ENCODE measurements around the gene SFTPD.
"Not testable (repeated sequence)": the region's sequence is repeated elsewhere in the genome, so short reads cannot be mapped to it uniquely, and the experiment has no call there.

The SFTPD gene

DNA sequence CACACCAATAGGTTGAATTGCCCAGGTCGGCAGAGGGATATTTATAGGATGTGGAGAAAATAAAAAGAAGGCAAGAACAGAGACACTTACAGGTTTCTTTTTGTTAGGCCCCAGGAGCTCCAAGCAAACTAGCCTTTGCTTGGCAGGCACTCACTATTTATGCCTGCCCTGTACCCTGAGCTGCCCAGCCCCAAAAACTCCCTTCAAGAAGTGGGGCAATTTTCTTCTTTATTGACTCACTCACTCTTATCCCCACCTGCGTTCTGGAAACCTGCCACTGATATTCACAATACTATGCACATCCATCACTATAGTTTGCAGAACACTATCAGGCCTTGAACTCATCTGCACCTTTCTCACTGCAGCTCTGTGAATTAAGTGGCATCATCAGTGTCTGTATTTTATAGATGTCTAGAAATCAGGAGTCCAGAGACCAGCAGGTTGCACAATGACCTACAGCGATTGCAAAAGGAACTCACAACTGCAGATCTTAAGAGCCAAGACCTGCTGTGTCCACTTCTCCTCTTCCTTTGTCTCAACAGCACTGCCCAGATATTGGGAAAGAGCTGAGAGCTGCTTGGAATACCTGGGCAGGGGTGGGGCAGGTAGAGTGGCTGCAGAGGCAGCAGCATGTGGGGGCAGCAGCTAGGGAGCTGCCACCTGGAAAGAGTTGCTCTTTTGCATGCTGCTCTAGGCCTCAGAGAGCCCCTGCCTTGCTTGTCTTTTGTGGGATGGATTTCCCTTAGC, at the start of gene SFTPD:
Gene SFTPD, minus strand, starts transcription at position 130 of the 747 bp plus-strand sequence. CDS start 2,446 bp downstream, outside the sequence.
- Histone ChIP-seq H3K4me1 (ENCODE audit: control insufficient read depth, insufficient read depth, low read length) (no peaks in the 10 kb centered on the region), H3K4me3 (ENCODE audit: low read length in 2 of 2) (no peak within 1 kb of the TSS), H3K27me3 (ENCODE audit: control insufficient read depth in 1 of 2, insufficient read depth in 2 of 2, low read length in 2 of 2) (no peaks in the 10 kb centered on the region), H3K27ac (ENCODE audit: low read length) (no peak within 1 kb of the TSS), H3K9ac (ENCODE audit: low read length in 2 of 2) (no peak within 1 kb of the TSS), H3K36me3 (ENCODE audit: control insufficient read depth in 2 of 2, insufficient read depth in 2 of 2, low read length in 2 of 2) (no peaks in the 10 kb centered on the region), H3K9me3 (ENCODE audit: control insufficient read depth in 2 of 2, low read length in 2 of 2) (peaks cover 2 to 15% of the 10 kb centered on the region in 2 donors)

DNA sequence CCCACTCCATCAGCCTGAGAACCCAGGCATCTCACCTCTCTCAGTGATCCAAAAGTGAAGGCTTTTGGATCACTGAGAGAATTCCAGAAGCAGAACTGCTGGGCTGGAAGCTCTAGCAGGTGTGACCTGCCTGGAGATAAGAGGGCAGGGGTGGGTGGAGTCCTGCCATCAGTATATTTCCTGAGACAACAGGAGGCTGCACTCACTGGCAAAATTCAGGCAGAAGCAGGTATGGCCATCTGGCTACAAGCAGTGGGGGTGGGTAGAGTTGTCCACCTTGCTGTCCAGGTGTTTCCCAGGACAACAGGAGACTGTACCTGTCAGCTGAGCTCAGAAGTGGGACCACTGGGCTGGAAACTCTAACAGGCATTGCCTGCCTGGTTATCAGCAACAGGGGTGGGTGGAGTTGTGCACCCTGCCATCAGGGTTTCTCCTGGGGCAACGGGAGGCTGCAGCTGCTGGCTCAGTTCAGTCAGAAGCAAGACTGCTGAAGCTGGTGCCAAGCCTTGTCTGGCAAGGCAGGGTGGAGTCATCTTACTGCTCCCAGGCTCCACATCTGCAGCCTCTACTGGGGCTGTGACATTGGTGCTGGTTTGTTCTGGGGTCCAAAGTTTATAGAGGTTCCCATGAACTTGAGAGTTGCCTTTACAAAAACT, 47.2 kb upstream of the SFTPD start:
- H3K9me3 ChIP-seq (ENCODE audit: control insufficient read depth in 2 of 2, low read length in 2 of 2) = no peaks in the 10 kb centered on the region
- no peak overlapping the region for H3K4me3 ChIP-seq (ENCODE audit: low read length in 2 of 2)
- no peak overlapping the region for H3K27ac ChIP-seq (ENCODE audit: low read length)
- peaks cover 0 to 6% of the 10 kb centered on the region in 2 donors for H3K27me3 ChIP-seq (ENCODE audit: control insufficient read depth in 1 of 2, insufficient read depth in 2 of 2, low read length in 2 of 2)
- no peaks in the 10 kb centered on the region for H3K4me1 ChIP-seq (ENCODE audit: control insufficient read depth, insufficient read depth, low read length)
- H3K9ac ChIP-seq (ENCODE audit: low read length in 2 of 2) = no peak overlapping the region
- no peaks in the 10 kb centered on the region for H3K36me3 ChIP-seq (ENCODE audit: control insufficient read depth in 2 of 2, insufficient read depth in 2 of 2, low read length in 2 of 2)

DNA sequence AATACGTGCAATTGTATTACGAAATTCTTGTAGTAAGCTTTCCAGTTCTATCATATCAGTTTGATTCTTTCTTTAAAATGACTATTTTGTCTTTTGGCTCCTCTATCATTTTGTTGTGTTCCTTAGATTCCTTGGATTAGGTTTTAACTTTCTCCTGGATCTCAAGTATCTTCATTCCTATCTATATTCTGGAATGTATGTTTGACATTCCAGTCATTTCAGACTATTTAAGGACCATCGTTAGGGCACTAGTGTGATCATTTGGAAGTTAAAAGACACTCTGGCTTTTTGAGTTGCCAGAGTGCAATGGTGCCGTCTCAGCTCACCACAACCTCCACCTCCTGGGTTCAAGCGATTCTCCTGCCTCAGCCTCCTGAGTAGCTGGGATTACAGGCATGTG, 45.7 kb upstream of the SFTPD start:
- H3K4me1 ChIP-seq (ENCODE audit: control insufficient read depth, insufficient read depth, low read length) = no peaks in the 10 kb centered on the region
- H3K36me3 ChIP-seq (ENCODE audit: control insufficient read depth in 2 of 2, insufficient read depth in 2 of 2, low read length in 2 of 2) = no peaks in the 10 kb centered on the region
- peaks cover 0 to 6% of the 10 kb centered on the region in 2 donors for H3K27me3 ChIP-seq (ENCODE audit: control insufficient read depth in 1 of 2, insufficient read depth in 2 of 2, low read length in 2 of 2)
- H3K9me3 ChIP-seq (ENCODE audit: control insufficient read depth in 2 of 2, low read length in 2 of 2) = peaks cover 0 to 2% of the 10 kb centered on the region in 2 donors
- H3K4me3 ChIP-seq (ENCODE audit: low read length in 2 of 2) = no peak overlapping the region
- no peak overlapping the region for H3K9ac ChIP-seq (ENCODE audit: low read length in 2 of 2)
- no peak overlapping the region for H3K27ac ChIP-seq (ENCODE audit: low read length)

DNA sequence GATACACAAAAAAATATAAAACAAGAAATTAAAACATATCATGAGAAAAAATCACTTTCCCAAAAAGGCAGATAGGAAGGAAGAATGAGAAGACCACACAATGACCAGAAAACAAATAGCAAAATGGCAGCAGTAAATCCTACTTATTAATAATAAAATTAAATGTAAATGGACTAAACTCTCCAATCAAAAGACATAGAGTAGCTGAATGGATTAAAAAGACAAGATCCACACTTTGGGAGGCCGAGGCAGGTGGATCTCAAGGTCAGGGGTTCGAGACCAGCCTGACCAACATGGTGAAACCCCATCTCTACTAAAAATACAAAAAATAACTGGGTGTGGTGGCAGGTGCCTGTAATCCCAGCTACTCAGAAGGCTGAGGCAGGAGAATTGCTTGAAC, 39.3 kb upstream of the SFTPD start:
- not testable (repeated sequence) for H3K9me3 ChIP-seq (ENCODE audit: control insufficient read depth in 2 of 2, low read length in 2 of 2); H3K4me1 ChIP-seq (ENCODE audit: control insufficient read depth, insufficient read depth, low read length); H3K36me3 ChIP-seq (ENCODE audit: control insufficient read depth in 2 of 2, insufficient read depth in 2 of 2, low read length in 2 of 2); H3K9ac ChIP-seq (ENCODE audit: low read length in 2 of 2); H3K27ac ChIP-seq (ENCODE audit: low read length); H3K27me3 ChIP-seq (ENCODE audit: control insufficient read depth in 1 of 2, insufficient read depth in 2 of 2, low read length in 2 of 2); H3K4me3 ChIP-seq (ENCODE audit: low read length in 2 of 2)

DNA sequence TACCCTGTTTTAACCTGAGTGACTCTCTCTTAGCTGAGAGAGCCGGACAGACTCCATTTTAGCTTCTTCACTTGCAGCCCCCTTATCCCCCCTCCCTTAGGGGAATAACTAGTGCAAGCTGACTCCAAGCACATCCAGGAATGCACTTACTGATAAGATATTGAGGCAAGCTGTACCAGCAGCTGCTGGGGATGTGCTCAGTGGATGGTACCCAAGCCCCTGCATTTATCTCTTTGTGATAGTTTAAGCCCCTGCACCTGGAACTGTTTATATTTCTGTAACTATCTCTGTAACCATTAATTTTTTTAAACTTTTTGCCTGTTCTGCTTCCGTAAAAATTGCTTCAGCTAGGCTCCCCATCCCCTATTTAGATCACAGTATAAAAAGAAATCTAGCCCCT, 37.8 kb upstream of the SFTPD start:
- H3K27me3 ChIP-seq (ENCODE audit: control insufficient read depth in 1 of 2, insufficient read depth in 2 of 2, low read length in 2 of 2); H3K4me3 ChIP-seq (ENCODE audit: low read length in 2 of 2); H3K27ac ChIP-seq (ENCODE audit: low read length); H3K36me3 ChIP-seq (ENCODE audit: control insufficient read depth in 2 of 2, insufficient read depth in 2 of 2, low read length in 2 of 2); H3K9ac ChIP-seq (ENCODE audit: low read length in 2 of 2); H3K9me3 ChIP-seq (ENCODE audit: control insufficient read depth in 2 of 2, low read length in 2 of 2): not testable (repeated sequence)
- H3K4me1 ChIP-seq (ENCODE audit: control insufficient read depth, insufficient read depth, low read length) = peaks cover 15% of the 10 kb centered on the region

DNA sequence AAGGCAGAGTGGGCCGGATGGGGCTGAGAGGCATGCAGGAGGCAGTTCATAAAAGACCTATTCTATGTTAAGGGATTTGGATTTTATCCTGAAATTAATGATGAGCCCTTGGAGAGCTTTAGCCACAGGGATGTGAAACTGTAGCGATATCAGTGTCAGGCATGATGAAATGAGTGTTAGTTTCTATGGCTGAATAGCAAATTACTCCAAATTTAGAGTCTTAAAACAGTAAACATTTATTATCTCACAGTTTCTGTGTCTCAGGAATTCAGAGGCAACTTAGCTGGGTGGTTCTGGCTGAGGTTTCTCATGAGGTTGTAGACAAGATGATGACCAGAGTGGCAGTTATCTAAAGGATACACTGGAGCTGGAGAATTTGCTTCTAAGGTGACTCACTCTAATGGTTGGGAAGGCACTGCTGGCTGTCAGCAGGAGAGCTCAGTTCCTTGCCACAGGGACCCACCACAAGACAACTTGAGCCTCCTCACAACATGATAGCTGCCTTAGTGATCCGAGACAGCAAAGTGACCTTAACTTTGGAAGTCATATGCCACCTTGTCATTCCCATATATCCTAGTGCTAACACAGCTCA, 36.7 kb upstream of the SFTPD start:
- Histone ChIP-seq H3K9ac (ENCODE audit: low read length in 2 of 2) (no peak overlapping the region), H3K27me3 (ENCODE audit: control insufficient read depth in 1 of 2, insufficient read depth in 2 of 2, low read length in 2 of 2) (peaks cover 6 to 9% of the 10 kb centered on the region in 2 donors), H3K27ac (ENCODE audit: low read length) (no peak overlapping the region), H3K9me3 (ENCODE audit: control insufficient read depth in 2 of 2, low read length in 2 of 2) (no peaks in the 10 kb centered on the region), H3K4me1 (ENCODE audit: control insufficient read depth, insufficient read depth, low read length) (peaks cover 16% of the 10 kb centered on the region), H3K36me3 (ENCODE audit: control insufficient read depth in 2 of 2, insufficient read depth in 2 of 2, low read length in 2 of 2) (no peaks in the 10 kb centered on the region), H3K4me3 (ENCODE audit: low read length in 2 of 2) (no peak overlapping the region)

DNA sequence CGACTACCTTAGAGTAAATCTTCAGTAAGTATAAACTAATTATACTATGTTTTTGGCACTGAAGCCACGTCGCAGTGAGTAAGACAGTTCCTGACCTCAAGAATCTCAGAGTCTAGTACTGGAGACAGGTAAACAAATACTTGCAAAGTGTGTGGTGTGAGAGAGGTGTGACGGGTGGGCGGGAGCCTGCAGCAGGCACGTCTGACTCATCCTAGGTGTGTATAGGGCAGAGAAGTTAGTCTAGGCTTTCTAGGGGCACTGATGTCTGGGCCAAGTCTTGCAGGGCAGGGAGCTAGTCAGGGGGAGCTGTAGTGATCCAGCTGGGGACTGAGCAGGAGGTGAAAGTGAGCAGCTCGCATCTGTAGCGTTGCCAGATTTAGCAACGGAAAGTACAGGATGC, 35.9 kb upstream of the SFTPD start:
- Histone ChIP-seq H3K27me3 (ENCODE audit: control insufficient read depth in 1 of 2, insufficient read depth in 2 of 2, low read length in 2 of 2) (peaks cover 6 to 9% of the 10 kb centered on the region in 2 donors), H3K9ac (ENCODE audit: low read length in 2 of 2) (no peak overlapping the region), H3K9me3 (ENCODE audit: control insufficient read depth in 2 of 2, low read length in 2 of 2) (no peaks in the 10 kb centered on the region), H3K27ac (ENCODE audit: low read length) (no peak overlapping the region), H3K36me3 (ENCODE audit: control insufficient read depth in 2 of 2, insufficient read depth in 2 of 2, low read length in 2 of 2) (no peaks in the 10 kb centered on the region), H3K4me1 (ENCODE audit: control insufficient read depth, insufficient read depth, low read length) (peaks cover 16% of the 10 kb centered on the region), H3K4me3 (ENCODE audit: low read length in 2 of 2) (no peak overlapping the region)

DNA sequence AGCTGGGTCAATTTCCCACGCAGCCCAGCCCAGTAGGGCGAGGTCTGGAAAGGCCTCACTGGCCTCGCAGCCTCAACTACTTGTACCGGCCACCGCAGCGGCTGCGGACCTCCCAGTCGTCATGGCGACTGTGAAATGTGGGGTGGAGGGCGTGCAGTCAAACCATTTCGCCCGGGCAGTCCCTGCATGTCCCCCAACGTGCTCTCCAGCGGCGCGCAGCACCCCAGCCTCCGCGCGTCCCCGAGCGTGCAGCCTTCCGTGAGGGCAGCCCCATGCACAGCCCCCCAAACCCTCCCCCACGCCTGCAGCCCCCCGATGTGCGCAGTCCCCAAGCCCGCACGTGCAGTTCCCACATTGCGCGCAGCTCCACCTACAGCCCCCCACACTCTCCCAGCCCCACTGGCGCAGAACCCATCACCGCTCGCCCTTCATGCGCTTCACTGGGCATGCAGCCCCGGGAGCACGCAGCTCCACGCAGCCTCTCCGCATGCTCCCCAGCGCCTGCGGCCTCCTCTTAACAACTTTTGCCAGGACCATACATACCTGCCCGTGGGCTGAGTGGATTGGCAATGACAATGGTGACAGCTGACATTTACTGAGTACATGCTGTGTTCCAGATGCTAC, 34.5 kb upstream of the SFTPD start:
- Histone ChIP-seq H3K4me1 (ENCODE audit: control insufficient read depth, insufficient read depth, low read length) (peaks cover 16% of the 10 kb centered on the region), H3K4me3 (ENCODE audit: low read length in 2 of 2) (peak overlapping the region in 1 of 2 donors; percentile 47), H3K9me3 (ENCODE audit: control insufficient read depth in 2 of 2, low read length in 2 of 2) (no peaks in the 10 kb centered on the region), H3K27ac (ENCODE audit: low read length) (no peak overlapping the region), H3K27me3 (ENCODE audit: control insufficient read depth in 1 of 2, insufficient read depth in 2 of 2, low read length in 2 of 2) (peaks cover 6 to 9% of the 10 kb centered on the region in 2 donors), H3K9ac (ENCODE audit: low read length in 2 of 2) (no peak overlapping the region), H3K36me3 (ENCODE audit: control insufficient read depth in 2 of 2, insufficient read depth in 2 of 2, low read length in 2 of 2) (no peaks in the 10 kb centered on the region)

DNA sequence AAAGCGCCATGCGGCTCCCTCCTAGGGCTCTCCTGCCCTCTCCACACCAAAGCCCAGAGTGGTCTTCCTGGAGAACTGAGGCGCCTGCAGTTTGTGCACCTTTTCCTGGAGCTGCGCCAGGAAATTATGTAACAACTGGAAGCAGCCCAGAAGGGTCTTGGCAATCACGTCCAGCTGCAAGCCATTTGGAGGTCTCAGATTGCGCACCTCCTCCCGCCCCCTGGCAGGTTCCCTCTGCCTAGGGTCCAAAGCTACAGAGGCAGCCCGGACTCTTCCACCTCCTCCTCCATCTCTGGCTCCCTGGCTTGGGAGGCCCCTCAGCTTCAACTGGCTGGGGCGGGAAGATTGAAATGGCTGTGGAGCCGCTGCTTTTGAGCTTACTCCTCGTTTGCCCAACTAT, 34.0 kb upstream of the SFTPD start:
- Histone ChIP-seq H3K27me3 (ENCODE audit: control insufficient read depth in 1 of 2, insufficient read depth in 2 of 2, low read length in 2 of 2) (peaks cover 6 to 9% of the 10 kb centered on the region in 2 donors), H3K36me3 (ENCODE audit: control insufficient read depth in 2 of 2, insufficient read depth in 2 of 2, low read length in 2 of 2) (no peaks in the 10 kb centered on the region), H3K27ac (ENCODE audit: low read length) (no peak overlapping the region), H3K9me3 (ENCODE audit: control insufficient read depth in 2 of 2, low read length in 2 of 2) (no peaks in the 10 kb centered on the region), H3K4me3 (ENCODE audit: low read length in 2 of 2) (peak overlapping the region; percentile 47 to 60), H3K9ac (ENCODE audit: low read length in 2 of 2) (peak overlapping the region in 1 of 2 donors; percentile 66), H3K4me1 (ENCODE audit: control insufficient read depth, insufficient read depth, low read length) (peaks cover 16% of the 10 kb centered on the region)

DNA sequence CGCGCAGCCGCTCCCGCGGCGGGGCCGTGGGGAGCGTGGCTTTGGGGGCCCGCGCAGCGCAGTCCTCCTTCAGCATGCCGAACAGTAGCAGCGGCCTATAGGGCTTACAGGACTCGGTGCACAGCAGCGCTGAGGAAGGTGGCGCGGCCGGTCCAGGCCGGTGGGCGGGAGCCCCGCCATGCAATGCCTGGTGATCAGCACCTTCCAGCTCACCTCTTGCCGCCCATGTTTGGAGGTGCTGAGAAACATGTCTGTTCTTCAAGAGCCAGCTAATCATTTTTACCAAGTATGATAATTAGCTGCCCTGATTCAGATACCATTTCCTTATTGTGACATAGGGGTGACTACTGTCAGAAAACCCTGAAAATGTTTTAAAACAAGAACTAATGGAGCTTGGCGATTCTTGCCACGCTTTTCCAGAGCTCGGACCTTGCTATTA, 33.5 kb upstream of the SFTPD start:
- peak overlapping the region; percentile 80 for H3K27ac ChIP-seq (ENCODE audit: low read length)

More for the DNA sequence above, 33.5 kb upstream of the SFTPD start:
- Histone ChIP-seq H3K9me3 (ENCODE audit: control insufficient read depth in 2 of 2, low read length in 2 of 2) (no peaks in the 10 kb centered on the region), H3K4me3 (ENCODE audit: low read length in 2 of 2) (peak overlapping the region; percentile 60 to 82), H3K4me1 (ENCODE audit: control insufficient read depth, insufficient read depth, low read length) (peaks cover 16% of the 10 kb centered on the region), H3K9ac (ENCODE audit: low read length in 2 of 2) (peak overlapping the region; percentile 66 to 75), H3K36me3 (ENCODE audit: control insufficient read depth in 2 of 2, insufficient read depth in 2 of 2, low read length in 2 of 2) (no peaks in the 10 kb centered on the region), H3K27me3 (ENCODE audit: control insufficient read depth in 1 of 2, insufficient read depth in 2 of 2, low read length in 2 of 2) (peaks cover 6 to 9% of the 10 kb centered on the region in 2 donors)
